ENCODE data around the gene SEPTIN3.

SEPTIN3 gene

GRCh38 chr22:41979423-41980250, 10.4 kb downstream of the SEPTIN3 start:
- peaks cover 45% of the 10 kb centered on the region for H3K27me3 Mint-ChIP-seq

GRCh38 chr22:41982865-41983264, 13.6 kb downstream of the SEPTIN3 start:
- H3K27me3 Mint-ChIP-seq = peaks cover 24% of the 10 kb centered on the region
- no peaks in the 10 kb centered on the region for H3K9me3 Mint-ChIP-seq
- H3K4me1 Mint-ChIP-seq = peaks cover 6% of the 10 kb centered on the region
- no peak overlapping the region for H3K4me3 Mint-ChIP-seq
- H3K27ac Mint-ChIP-seq = no peak overlapping the region
- ATAC-seq = no peak
- no peaks in the 10 kb centered on the region for H3K36me3 Mint-ChIP-seq

More at GRCh38 chr22:41979423-41980250, 10.4 kb downstream of the SEPTIN3 start:
- peaks cover 19% of the 10 kb centered on the region for H3K4me1 Mint-ChIP-seq
- peak; percentile 58 for ATAC-seq
- H3K4me3 Mint-ChIP-seq = no peak overlapping the region
- H3K9me3 Mint-ChIP-seq = no peaks in the 10 kb centered on the region
- H3K27ac Mint-ChIP-seq = no peak overlapping the region
- no peaks in the 10 kb centered on the region for H3K36me3 Mint-ChIP-seq

- no peaks in the 10 kb centered on the region for H3K36me3 Mint-ChIP-seq
- H3K4me1 Mint-ChIP-seq = peaks cover 6% of the 10 kb centered on the region
- ATAC-seq = no peak
- H3K4me3 Mint-ChIP-seq = no peak overlapping the region
- no peak overlapping the region for H3K27ac Mint-ChIP-seq
- H3K9me3 Mint-ChIP-seq = no peaks in the 10 kb centered on the region
- H3K27me3 Mint-ChIP-seq = peaks cover 24% of the 10 kb centered on the region
Measured at GRCh38 chr22:41983513-41984405, 14.5 kb downstream of the SEPTIN3 start.

- Mint-ChIP-seq H3K27me3 (peaks cover 15% of the 10 kb centered on the region), H3K4me3 (no peak overlapping the region), H3K9me3 (no peaks in the 10 kb centered on the region), H3K4me1 (no peaks in the 10 kb centered on the region), H3K36me3 (no peaks in the 10 kb centered on the region), H3K27ac (no peak overlapping the region)
- no peak for ATAC-seq
Measured at GRCh38 chr22:41987276-41987675, 18.0 kb downstream of the SEPTIN3 start.

- Mint-ChIP-seq H3K27me3 (peaks cover 15% of the 10 kb centered on the region), H3K9me3 (no peaks in the 10 kb centered on the region), H3K36me3 (no peaks in the 10 kb centered on the region), H3K4me3 (no peak overlapping the region), H3K4me1 (no peaks in the 10 kb centered on the region), H3K27ac (no peak overlapping the region)
- ATAC-seq = no peak
Measured at GRCh38 chr22:41989246-41989645, 20.0 kb downstream of the SEPTIN3 start.

- peaks cover 11% of the 10 kb centered on the region for H3K4me1 Mint-ChIP-seq
- H3K27me3 Mint-ChIP-seq = peaks cover 15% of the 10 kb centered on the region
- no peak for ATAC-seq
- H3K36me3 Mint-ChIP-seq = no peaks in the 10 kb centered on the region
- H3K4me3 Mint-ChIP-seq = no peak overlapping the region
- H3K9me3 Mint-ChIP-seq = no peaks in the 10 kb centered on the region
- no peak overlapping the region for H3K27ac Mint-ChIP-seq
Measured at GRCh38 chr22:41991111-41991510, 21.9 kb downstream of the SEPTIN3 start.

- Mint-ChIP-seq H3K27ac (no peak overlapping the region), H3K27me3 (peaks cover 12% of the 10 kb centered on the region), H3K4me3 (no peak overlapping the region), H3K36me3 (no peaks in the 10 kb centered on the region), H3K4me1 (peaks cover 13% of the 10 kb centered on the region), H3K9me3 (no peaks in the 10 kb centered on the region)
- no peak for ATAC-seq
Measured at GRCh38 chr22:41992496-41992895, 23.3 kb downstream of the SEPTIN3 start.

GRCh38 chr22:41995211-41995610, 26.0 kb downstream of the SEPTIN3 start:
- Mint-ChIP-seq H3K9me3 (no peaks in the 10 kb centered on the region), H3K27ac (peak overlapping the region; percentile 13), H3K36me3 (no peaks in the 10 kb centered on the region), H3K27me3 (no peaks in the 10 kb centered on the region), H3K4me1 (peaks cover 33% of the 10 kb centered on the region), H3K4me3 (no peak overlapping the region)
- no peak for ATAC-seq

GRCh38 chr22:41996826-41997225, 27.6 kb downstream of the SEPTIN3 start:
- Mint-ChIP-seq H3K27me3 (no peaks in the 10 kb centered on the region), H3K27ac (no peak overlapping the region), H3K4me1 (peaks cover 33% of the 10 kb centered on the region), H3K9me3 (no peaks in the 10 kb centered on the region), H3K4me3 (no peak overlapping the region), H3K36me3 (peaks cover 15% of the 10 kb centered on the region)
- no peak for ATAC-seq

GRCh38 chr22:41998361-41999261, 29.4 kb downstream of the SEPTIN3 start, which contains the start of gene WBP2NL:
Gene WBP2NL (plus strand): TSS chr22:41998788. CDS start chr22:41998819, 31 bp downstream.
- H3K27me3 Mint-ChIP-seq = no peaks in the 10 kb centered on the region
- H3K9me3 Mint-ChIP-seq = peaks cover under 1% of the 10 kb centered on the region
- peak within 1 kb of the TSS; percentile 86 for H3K27ac Mint-ChIP-seq
- peaks cover 33% of the 10 kb centered on the region for H3K4me1 Mint-ChIP-seq
- H3K36me3 Mint-ChIP-seq = peaks cover 17% of the 10 kb centered on the region
- ATAC-seq = peak; percentile 99
- H3K4me3 Mint-ChIP-seq = peak within 1 kb of the TSS; percentile 89

GRCh38 chr22:42000466-42000865, 31.2 kb downstream of the SEPTIN3 start:
- Mint-ChIP-seq H3K9me3 (peaks cover 2% of the 10 kb centered on the region), H3K4me3 (no peak overlapping the region)
- ATAC-seq = no peak

GRCh38 chr22:42001121-42001520, 31.9 kb downstream of the SEPTIN3 start:
- H3K9me3 Mint-ChIP-seq = peaks cover 2% of the 10 kb centered on the region
- H3K36me3 Mint-ChIP-seq = peaks cover 17% of the 10 kb centered on the region
- no peak for ATAC-seq
- no peak overlapping the region for H3K4me3 Mint-ChIP-seq
- peaks cover 22% of the 10 kb centered on the region for H3K4me1 Mint-ChIP-seq
- no peak overlapping the region for H3K27ac Mint-ChIP-seq
- no peaks in the 10 kb centered on the region for H3K27me3 Mint-ChIP-seq

More at GRCh38 chr22:42000466-42000865, 31.2 kb downstream of the SEPTIN3 start:
- peaks cover 17% of the 10 kb centered on the region for H3K36me3 Mint-ChIP-seq
- no peaks in the 10 kb centered on the region for H3K27me3 Mint-ChIP-seq
- peaks cover 28% of the 10 kb centered on the region for H3K4me1 Mint-ChIP-seq
- no peak overlapping the region for H3K27ac Mint-ChIP-seq

- Mint-ChIP-seq H3K27me3 (no peaks in the 10 kb centered on the region), H3K27ac (no peak overlapping the region), H3K4me1 (peaks cover 21% of the 10 kb centered on the region), H3K4me3 (no peak overlapping the region), H3K36me3 (peaks cover 17% of the 10 kb centered on the region), H3K9me3 (peaks cover 2% of the 10 kb centered on the region)
- ATAC-seq = no peak
Measured at GRCh38 chr22:42001706-42002105, 32.5 kb downstream of the SEPTIN3 start.

GRCh38 chr22:42007922-42008321, 38.7 kb downstream of the SEPTIN3 start:
- peaks cover 9% of the 10 kb centered on the region for H3K9me3 Mint-ChIP-seq
- no peak overlapping the region for H3K4me3 Mint-ChIP-seq
- ATAC-seq = no peak
- H3K27ac Mint-ChIP-seq = no peak overlapping the region
- no peaks in the 10 kb centered on the region for H3K27me3 Mint-ChIP-seq
- no peaks in the 10 kb centered on the region for H3K36me3 Mint-ChIP-seq
- H3K4me1 Mint-ChIP-seq = peaks cover 5% of the 10 kb centered on the region

All from stimulated activated memory B cell treated with anti-CD40 and anti-IgM and Interleukin-4, amounts not matched to agents 10 μg/mL and 1 μg/mL and 100 μg/mL, for 72 hours (primary cell).